GM12878 (cell line): Measurements from ENCODE around the gene ENTPD6.

ENCODE experiments used
- CBX3 ChIP-seq: fragments of 200-600 bp; sonication (generic); IDR thresholded peaks from 2 replicates; pipeline ENCODE4 v1.6.1; 2016; ENCODE audit warnings: low read depth, borderline replicate concordance
- CHD1 ChIP-seq: IDR thresholded peaks from 2 replicates; pipeline ENCODE4 v1.6.1; 2012; ENCODE audit warnings: low read depth, low read length, improper control_type of control experiment
- MTA3 ChIP-seq: IDR thresholded peaks from 2 replicates; pipeline ENCODE4 v1.6.1; 2012; ENCODE audit warnings: low read length, inconsistent platforms, borderline replicate concordance
- SP1 ChIP-seq: IDR thresholded peaks from one replicate; pipeline ENCODE4 v1.6.1; 2011; ENCODE audit warnings: low read depth, low read length
- TAF1 ChIP-seq: IDR thresholded peaks from 2 replicates; pipeline ENCODE4 v1.6.1; 2011; ENCODE audit warnings: mild to moderate bottlenecking, low read depth, low read length, borderline replicate concordance
- ZNF207 ChIP-seq: fragments of 450-650 bp; IDR thresholded peaks from 2 replicates; pipeline ENCODE4 v1.6.1; 2014; ENCODE audit warnings: antibody characterized with exemption, mild to moderate bottlenecking, borderline replicate concordance
- ZNF274 ChIP-seq: IDR thresholded peaks from one replicate; pipeline ENCODE4 v1.8.0; 2011; ENCODE audit not compliant: insufficient read length, insufficient read depth
- ZZZ3 ChIP-seq: IDR thresholded peaks from 2 replicates; pipeline ENCODE4 v1.6.1; 2011; ENCODE audit warnings: low read depth; ENCODE audit not compliant: control insufficient read depth, insufficient read length
- TF ChIP-seq, protein P1 (sequence below): IDR thresholded peaks from 2 replicates; pipeline ENCODE4 v1.6.1; 2012; ENCODE audit warnings: low read depth, low read length, improper control_type of control experiment
- TF ChIP-seq, protein P2 (sequence below), 3 experiments: IDR thresholded peaks in 2 of 3; conservative IDR thresholded peaks in 1 of 3; 2 replicates each; pipeline ENCODE4 v1.5.1; 2011; ENCODE audit warnings: low read depth in 3 of 3, low read length in 3 of 3, mild to moderate bottlenecking in 3 of 3, control low read depth in 2 of 3, moderate library complexity in 2 of 3, inconsistent platforms in 1 of 3, mixed read lengths in 1 of 3; ENCODE audit not compliant: control insufficient read depth in 2 of 3, insufficient read depth in 1 of 3; ENCODE audit errors: extremely low read depth in 1 of 3

GRCh38 chr20:25193843-25194242, 1.7 kb upstream of the ENTPD6 start:
- TF ChIP-seq ZNF207 (no peak), SP1 (no peak), CHD1 (no peak), ZNF274 (no peak), ZZZ3 (no peak), TAF1 (no peak), MTA3 (no peak), CBX3 (no peak)
- TF ChIP-seq, protein P1, sequence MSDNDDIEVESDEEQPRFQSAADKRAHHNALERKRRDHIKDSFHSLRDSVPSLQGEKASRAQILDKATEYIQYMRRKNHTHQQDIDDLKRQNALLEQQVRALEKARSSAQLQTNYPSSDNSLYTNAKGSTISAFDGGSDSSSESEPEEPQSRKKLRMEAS = no peak
- TF ChIP-seq, protein P2, sequence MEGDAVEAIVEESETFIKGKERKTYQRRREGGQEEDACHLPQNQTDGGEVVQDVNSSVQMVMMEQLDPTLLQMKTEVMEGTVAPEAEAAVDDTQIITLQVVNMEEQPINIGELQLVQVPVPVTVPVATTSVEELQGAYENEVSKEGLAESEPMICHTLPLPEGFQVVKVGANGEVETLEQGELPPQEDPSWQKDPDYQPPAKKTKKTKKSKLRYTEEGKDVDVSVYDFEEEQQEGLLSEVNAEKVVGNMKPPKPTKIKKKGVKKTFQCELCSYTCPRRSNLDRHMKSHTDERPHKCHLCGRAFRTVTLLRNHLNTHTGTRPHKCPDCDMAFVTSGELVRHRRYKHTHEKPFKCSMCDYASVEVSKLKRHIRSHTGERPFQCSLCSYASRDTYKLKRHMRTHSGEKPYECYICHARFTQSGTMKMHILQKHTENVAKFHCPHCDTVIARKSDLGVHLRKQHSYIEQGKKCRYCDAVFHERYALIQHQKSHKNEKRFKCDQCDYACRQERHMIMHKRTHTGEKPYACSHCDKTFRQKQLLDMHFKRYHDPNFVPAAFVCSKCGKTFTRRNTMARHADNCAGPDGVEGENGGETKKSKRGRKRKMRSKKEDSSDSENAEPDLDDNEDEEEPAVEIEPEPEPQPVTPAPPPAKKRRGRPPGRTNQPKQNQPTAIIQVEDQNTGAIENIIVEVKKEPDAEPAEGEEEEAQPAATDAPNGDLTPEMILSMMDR (IDR thresholded peaks at IDR 0.05 in 2 of 3, conservative IDR thresholded peaks at IDR 0.05 in 1 of 3; ENCODE audit: control insufficient read depth in 2 of 3, extremely low read depth in 1 of 3, insufficient read depth in 1 of 3, low read depth in 3 of 3, low read length in 3 of 3) = no peak
